Spleen (tissue), 7 donors: ENCODE measurements around the gene TIGD3.

Experiments
- CTCF ChIP-seq, 11 experiments: fragments of 200-600 bp in 7 of 11; fragments of 450-650 bp in 4 of 11; sonication (generic) in 4 of 11; IDR thresholded peaks in 8 of 11; conservative IDR thresholded peaks in 3 of 11; 1 replicate in 7 of 11; 2 replicates in 4 of 11; pipeline versions ENCODE4 v1.4.0 to v1.8.0; 2016 to 2021; ENCODE audit warnings: antibody characterized with exemption in 11 of 11, inconsistent platforms in 4 of 11, mild to moderate bottlenecking in 1 of 11
- POLR2AphosphoS5 ChIP-seq, 3 donors: sonication (generic); formaldehyde crosslinking; IDR thresholded peaks; one replicate each; pipeline ENCODE4 v1.5.1; 2017; ENCODE audit warnings: antibody characterized with exemption in 3 of 3
- donor health status: DM: no; HTN: no; CAD: no; lungs with moderate emphysema.
- donor health status: DM: no; HTN: no; CAD: no.
- donor health status: DM: no; HTN: no; CAD: no.

- no peak for TF ChIP-seq CTCF (IDR thresholded peaks at IDR 0.05 in 8 of 11, conservative IDR thresholded peaks at IDR 0.05 in 3 of 11)
- TF ChIP-seq POLR2AphosphoS5 (IDR thresholded peaks at IDR 0.05) = peak in 1 of 3 donors; percentile 76
Observed at GRCh38 chr11:65382804-65383368, 28.3 kb downstream of the TIGD3 start.
